Measurements from ENCODE around the gene ITGB5.

Gene ITGB5, protein sequence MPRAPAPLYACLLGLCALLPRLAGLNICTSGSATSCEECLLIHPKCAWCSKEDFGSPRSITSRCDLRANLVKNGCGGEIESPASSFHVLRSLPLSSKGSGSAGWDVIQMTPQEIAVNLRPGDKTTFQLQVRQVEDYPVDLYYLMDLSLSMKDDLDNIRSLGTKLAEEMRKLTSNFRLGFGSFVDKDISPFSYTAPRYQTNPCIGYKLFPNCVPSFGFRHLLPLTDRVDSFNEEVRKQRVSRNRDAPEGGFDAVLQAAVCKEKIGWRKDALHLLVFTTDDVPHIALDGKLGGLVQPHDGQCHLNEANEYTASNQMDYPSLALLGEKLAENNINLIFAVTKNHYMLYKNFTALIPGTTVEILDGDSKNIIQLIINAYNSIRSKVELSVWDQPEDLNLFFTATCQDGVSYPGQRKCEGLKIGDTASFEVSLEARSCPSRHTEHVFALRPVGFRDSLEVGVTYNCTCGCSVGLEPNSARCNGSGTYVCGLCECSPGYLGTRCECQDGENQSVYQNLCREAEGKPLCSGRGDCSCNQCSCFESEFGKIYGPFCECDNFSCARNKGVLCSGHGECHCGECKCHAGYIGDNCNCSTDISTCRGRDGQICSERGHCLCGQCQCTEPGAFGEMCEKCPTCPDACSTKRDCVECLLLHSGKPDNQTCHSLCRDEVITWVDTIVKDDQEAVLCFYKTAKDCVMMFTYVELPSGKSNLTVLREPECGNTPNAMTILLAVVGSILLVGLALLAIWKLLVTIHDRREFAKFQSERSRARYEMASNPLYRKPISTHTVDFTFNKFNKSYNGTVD

GRCh38 chr3:124887177-124887931 lies at the start of gene ITGB5:
TSS of gene ITGB5 (minus strand) at chr3:124887365. CDS start at chr3:124887000, 365 bp downstream.
- DNase-seq, result peak in 1 of 2 experiments; percentile 20

DNA sequence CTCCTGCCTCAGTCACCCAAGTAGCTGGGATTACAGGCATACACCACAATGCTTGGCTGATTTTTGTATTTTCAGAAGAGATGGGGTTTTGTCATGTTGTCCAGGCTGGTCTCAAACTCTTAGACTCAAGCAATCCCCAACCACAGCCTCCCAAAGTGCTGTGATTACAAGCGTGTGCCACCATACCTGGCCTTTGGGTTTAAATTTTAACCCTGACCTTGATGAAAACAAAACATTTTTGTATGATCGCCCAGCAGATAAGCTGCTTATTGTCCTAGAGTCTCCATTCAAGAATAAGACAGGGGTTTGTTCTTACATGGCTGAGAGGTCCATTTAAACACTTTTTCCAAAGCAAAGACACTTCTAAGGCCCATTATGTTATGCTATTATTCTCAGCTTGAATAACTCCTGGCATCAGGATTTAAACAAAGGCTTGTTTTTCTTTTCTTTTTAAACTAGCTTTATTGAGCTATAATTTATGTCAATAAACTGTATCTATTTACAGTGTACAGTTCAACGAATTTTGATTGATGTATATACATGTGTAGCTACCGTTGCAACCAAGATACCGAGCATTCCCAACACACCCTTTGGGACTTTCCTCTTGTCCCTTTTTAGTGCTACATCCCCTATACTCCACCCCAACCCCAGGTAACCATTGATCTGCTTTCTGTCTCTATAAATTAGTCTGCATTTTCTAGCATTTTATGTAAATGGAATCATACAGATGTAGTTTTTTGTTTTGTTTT lies 48.8 kb upstream of the ITGB5 start:
- no peak for DNase-seq

- no peak for DNase-seq
Observed at GRCh38 chr3:124935264-124935663, 48.1 kb upstream of the ITGB5 start.

DNA sequence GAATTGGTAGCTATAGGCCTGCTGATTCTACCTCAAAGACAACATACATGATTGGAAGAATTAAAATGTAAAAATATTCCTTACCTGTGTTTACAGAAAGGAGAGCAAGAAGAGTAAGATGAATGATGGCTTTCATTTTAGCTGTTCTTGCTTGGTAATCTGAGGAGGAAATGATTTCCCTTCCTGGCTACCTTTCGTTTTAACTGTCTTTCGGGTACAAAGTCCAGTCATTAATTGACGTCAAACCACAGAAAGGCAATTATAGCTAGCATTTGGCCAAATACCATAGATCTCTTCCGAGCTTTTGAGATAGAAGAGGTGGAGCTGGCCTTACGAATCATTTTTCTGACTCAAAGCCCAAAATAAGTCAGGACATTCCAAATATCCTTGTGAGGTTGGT lies 47.4 kb upstream of the ITGB5 start, which contains the start of gene MUC13:
Gene MUC13, minus strand, starts transcription at position 175 of the 400 bp plus-strand sequence. Its CDS starts 39 bp downstream, at position 136.
- no peak for DNase-seq

DNA sequence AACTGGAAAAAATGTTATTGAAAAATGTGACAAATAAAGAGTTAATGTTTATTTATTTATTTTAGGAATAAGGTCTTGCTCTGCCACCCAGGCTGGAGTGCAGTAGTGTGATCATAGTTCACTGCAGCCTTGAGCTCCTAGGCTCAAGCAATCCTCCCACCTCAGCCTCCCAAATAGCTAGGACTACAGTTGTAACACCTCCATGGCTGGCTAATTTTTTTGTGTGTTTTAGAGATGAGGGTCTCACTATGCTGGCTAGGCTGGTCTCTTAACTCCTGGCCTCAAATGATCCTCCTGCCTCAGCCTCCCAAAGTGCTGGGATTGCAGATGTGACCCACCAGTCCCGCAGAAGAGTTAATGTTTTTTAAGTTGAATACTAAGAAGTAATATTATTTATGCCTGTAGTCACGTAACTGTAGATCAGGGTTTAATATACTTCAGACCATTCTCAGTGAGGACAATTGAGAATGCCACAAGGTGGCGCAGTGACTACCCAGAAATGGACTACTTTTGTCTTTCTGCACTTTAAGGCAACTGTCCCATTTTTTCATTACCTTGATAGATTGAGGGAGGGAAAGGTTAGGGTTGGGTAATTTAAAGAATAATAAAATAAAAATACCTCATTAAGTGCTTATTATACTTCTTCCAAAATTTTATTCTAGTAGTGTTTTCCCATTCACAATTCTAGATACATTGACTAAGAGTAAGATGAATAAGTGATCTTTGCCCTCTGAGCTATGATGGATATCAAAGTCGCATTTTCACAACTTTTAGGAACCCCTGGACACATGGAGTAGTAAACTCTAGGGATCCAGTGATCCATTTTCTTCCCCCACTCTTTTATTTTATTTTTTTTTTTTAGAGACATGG lies 41.4 kb upstream of the ITGB5 start:
- peak; percentile 66 to 88 for DNase-seq

- no peak for DNase-seq
Observed at GRCh38 chr3:124927574-124928045, 40.4 kb upstream of the ITGB5 start.

- no peak for DNase-seq
Observed at GRCh38 chr3:124926426-124927101, 39.4 kb upstream of the ITGB5 start.

DNA sequence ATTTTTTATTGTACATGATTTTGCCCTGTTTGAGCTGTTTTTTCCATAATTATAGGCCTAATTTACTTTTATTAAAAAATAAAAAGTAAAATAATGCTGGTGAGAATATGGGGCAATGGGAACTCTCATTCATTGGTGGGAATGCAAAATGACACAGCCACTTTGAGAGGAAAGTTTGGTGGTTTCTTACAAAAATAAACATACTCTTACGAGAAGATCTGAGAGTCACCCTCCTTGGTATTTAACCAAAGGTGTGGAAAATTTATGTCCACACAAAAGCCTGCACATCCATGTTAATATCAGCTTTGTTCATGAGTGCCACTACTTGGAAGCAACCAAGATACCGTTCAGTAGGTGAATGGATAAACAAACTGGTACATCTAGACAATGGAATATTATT lies 37.6 kb upstream of the ITGB5 start:
- DNase-seq, result no peak

DNA sequence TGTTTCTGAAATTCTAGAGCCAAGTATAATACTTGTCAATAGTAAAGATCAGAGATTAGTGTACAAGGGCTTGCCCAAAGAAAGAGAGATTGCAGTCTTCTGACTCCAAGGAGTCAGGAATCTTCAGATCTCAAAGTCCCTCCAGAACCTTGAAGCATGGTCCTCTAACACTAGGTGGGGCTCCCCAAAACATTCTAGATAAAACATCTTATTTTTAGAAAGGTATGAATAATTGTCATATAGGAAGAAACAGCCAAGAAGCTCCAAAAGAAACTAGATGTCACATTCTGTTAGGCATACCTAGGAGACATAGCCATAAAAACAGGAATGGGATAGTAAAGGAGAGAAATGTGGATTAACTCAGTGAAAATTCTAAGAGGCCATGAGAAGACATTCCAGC lies 36.7 kb upstream of the ITGB5 start:
- DNase-seq, result no peak

DNA sequence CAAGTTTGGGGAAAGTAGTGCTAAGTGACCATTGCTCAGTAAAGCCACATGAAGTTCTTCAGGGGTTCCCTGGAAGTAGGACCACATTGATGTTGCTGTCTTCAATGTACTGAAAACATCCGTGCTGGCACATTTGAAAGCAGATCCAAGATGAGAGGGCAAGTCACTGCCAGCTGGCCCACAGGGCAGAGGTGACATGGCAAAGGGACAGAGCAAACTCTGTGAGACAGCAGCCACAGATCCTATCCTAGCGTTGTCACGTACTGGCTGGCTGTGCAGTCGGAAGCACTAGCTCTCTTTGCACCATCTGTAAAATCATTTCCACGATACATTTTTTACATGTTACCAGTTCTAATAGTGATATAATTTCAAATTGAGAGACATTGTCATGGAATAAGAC lies 33.6 kb upstream of the ITGB5 start:
- no peak for DNase-seq

- no peak for DNase-seq
Observed at GRCh38 chr3:124919756-124920155, 32.6 kb upstream of the ITGB5 start.

GRCh38 chr3:124918524-124918923 lies 31.4 kb upstream of the ITGB5 start:
- DNase-seq, result no peak

- DNase-seq, result no peak
Observed at GRCh38 chr3:124916837-124917409, 29.8 kb upstream of the ITGB5 start.

DNA sequence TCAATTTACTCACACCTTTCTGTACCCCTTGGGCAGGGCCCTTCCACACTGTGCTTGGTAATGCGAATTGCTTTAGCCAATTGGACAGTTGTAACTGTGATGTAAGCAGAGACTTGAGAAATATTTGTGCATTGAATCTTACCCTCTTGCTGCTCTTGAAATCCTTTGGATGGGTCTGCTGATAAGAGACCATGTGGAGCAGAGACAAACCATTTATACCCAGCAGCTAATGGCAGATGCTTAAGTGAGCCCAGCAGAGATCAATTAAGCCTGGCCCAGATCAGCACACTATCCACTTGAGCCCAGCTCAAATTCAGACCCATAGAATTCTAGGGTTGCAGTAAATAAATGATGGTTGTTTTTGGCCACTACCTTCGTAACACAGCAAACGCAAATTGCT lies 28.1 kb upstream of the ITGB5 start:
- no peak for DNase-seq

- DNase-seq, result no peak
Observed at GRCh38 chr3:124907957-124908356, 20.8 kb upstream of the ITGB5 start.

- DNase-seq, result no peak
Observed at GRCh38 chr3:124904835-124905492, 17.8 kb upstream of the ITGB5 start.

DNA sequence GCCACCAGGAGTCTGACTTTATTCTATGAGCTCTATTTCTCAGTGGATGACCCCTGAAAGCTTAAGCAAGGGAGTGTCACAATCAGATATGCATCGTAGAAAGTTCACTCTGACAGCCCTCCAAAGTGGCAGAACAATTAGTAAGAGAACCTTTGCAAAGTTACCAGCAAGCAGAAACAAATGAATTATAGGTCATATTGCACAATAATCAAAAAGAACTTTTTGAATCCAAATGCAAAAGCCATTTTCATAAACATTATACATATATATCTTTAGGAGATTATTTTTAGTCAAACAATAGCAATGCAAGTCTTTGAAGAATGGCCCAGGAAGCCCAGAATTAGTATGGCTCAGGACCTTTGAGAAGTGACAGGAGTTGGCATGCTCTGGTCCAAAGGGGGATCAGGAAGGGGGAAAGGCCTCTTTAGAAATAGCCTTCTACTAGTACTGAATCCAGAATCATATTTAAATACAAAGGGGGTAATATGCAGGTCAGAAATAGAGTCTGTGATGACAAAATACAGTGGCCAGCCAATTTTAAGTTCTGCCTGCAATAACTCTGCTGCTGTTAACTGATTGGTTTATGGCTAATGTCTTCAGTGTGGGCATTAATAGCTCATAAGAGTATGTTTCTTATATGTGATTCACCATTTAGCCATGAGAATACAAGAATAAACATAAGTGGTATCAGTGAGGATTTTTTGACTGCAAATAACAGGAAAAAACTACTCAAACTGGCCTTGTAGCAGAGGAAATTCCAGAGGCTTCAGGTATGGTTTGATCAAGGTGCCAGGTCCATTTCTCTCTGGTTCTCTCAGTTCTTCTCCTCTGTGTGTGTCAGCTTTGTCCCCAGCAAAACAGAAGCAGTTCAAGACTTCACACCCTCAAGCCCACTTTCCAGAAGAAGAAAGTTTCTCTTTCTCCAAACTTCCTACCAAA lies 17.0 kb upstream of the ITGB5 start:
- no peak for DNase-seq

- DNase-seq, result no peak
Observed at GRCh38 chr3:124896824-124897526, 9.8 kb upstream of the ITGB5 start.
